Transverse colon (tissue), 4 donors: ENCODE data around the gene SPATA24.

Experiments used
- CTCF ChIP-seq, 5 experiments: fragments of 200-600 bp in 3 of 5; fragments of 450-650 bp in 2 of 5; sonication (generic) in 3 of 5; IDR thresholded peaks; 1 replicate in 2 of 5; 2 replicates in 3 of 5; pipeline ENCODE4 v1.5.1; 2016 to 2017; ENCODE audit warnings: antibody characterized with exemption in 5 of 5, inconsistent platforms in 3 of 5, mild to moderate bottlenecking in 2 of 5, moderate library complexity in 1 of 5
- POLR2A ChIP-seq: fragments of 450-650 bp; IDR thresholded peaks from one replicate; pipeline ENCODE4 v1.6.1; 2016; ENCODE audit warnings: antibody characterized with exemption, mild to moderate bottlenecking, moderate library complexity
- POLR2AphosphoS5 ChIP-seq, 3 donors: sonication (generic); formaldehyde crosslinking; IDR thresholded peaks; one replicate each; pipeline ENCODE4 v1.6.1; 2016; ENCODE audit warnings: antibody characterized with exemption in 3 of 3

GRCh38 chr5:139369181-139369580 is 34.7 kb downstream of the SPATA24 start:
- TF ChIP-seq CTCF (IDR thresholded peaks at IDR 0.05) (no peak), POLR2A (no peak), POLR2AphosphoS5 (IDR thresholded peaks at IDR 0.05) (no peak)
